Measurements from ENCODE around the gene SYNPO.

- TF ChIP-seq CTCF (IDR thresholded peaks at IDR 0.05), result no peak
- no peak for TF ChIP-seq POLR2AphosphoS5 (IDR thresholded peaks at IDR 0.05)
- no peak for TF ChIP-seq POLR2A (IDR thresholded peaks at IDR 0.05; ENCODE audit: low read depth)
- TF ChIP-seq EP300 (IDR thresholded peaks at IDR 0.05), result no peak
Measured at GRCh38 chr5:150608991-150609390, 31.5 kb upstream of the SYNPO start.
